ENCODE measurements around the gene MED22.
"Not testable (repeated sequence)": the region's sequence is repeated elsewhere in the genome, so short reads cannot be mapped to it uniquely, and the experiment has no call there.

The MED22 gene

DNA sequence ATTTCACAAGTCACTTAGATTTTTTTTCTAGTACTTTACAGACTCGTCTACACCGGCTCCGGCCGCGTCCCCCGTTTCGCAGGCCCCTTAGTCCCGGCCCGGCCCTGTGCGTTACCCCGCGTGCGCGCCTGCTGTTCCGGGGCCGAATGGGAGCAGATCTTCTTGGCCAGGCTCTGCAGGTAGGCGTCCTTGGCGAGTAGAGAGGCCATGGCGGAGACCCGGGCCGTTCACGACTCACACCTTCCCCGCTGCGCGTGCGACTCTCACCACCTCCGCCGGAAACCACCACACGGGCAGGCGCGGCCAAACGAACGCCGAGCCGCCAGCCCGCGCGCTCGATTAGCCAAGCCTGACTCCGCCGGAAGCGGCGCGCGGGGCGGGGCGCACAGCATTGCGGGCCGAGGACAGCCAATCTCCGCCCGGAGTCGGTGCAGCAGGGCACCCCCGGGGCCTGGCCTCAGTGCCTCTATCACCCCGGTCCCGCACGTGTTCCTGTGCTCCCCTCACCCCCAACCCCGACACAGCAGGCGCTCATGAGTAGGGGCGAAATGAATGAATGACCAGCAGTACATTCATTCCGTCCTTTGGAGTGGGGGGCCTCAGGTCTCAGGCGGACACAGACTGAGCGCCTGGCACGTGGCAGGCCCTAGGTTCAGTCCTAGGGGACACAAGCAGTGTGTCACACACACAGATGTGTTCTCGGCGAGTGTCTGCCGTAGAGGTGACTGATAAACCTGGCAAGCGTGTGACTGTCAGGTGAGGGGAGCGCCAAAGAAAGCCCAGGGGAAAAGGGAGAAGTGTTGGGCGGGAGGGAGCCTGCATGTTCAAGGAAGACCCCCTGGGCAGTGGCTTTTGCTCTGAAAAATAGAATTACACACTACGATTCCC, 11.8 kb downstream of the MED22 start, which contains the start of gene SURF6 (continued):
- TF ChIP-seq, protein P1, sequence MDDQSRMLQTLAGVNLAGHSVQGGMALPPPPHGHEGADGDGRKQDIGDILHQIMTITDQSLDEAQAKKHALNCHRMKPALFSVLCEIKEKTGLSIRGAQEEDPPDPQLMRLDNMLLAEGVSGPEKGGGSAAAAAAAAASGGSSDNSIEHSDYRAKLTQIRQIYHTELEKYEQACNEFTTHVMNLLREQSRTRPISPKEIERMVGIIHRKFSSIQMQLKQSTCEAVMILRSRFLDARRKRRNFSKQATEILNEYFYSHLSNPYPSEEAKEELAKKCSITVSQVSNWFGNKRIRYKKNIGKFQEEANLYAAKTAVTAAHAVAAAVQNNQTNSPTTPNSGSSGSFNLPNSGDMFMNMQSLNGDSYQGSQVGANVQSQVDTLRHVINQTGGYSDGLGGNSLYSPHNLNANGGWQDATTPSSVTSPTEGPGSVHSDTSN (CRISPR knock-in tag; IDR thresholded peaks at IDR 0.05), result no peak; the same call in 1 of the 2 replicates
- TF ChIP-seq ZNF155 (tag by site-specific recombination; IDR thresholded peaks at IDR 0.05) (no peak), WT1 (tag by site-specific recombination; IDR thresholded peaks at IDR 0.05) (no peak; the same call in 1 of the 2 replicates), ZNF747 (tag by site-specific recombination; IDR thresholded peaks at IDR 0.05) (no peak), ZNF16 (tag by site-specific recombination; IDR thresholded peaks at IDR 0.05; ENCODE audit: low read depth) (no peak), ZNF292 (tag by site-specific recombination; IDR thresholded peaks at IDR 0.05; ENCODE audit: borderline replicate concordance, low read depth) (no peak), ZNF112 (tag by site-specific recombination; IDR thresholded peaks at IDR 0.05) (no peak), GFI1B (tag by site-specific recombination; IDR thresholded peaks at IDR 0.05) (no peak), ZNF843 (tag by site-specific recombination; IDR thresholded peaks at IDR 0.05) (peak; percentile 73), ZNF138 (tag by site-specific recombination; IDR thresholded peaks at IDR 0.05; ENCODE audit: borderline replicate concordance) (no peak), ZNF248 (tag by site-specific recombination; IDR thresholded peaks at IDR 0.05) (no peak), KLF16 (tag by site-specific recombination; IDR thresholded peaks at IDR 0.05) (peak; percentile 95), EGR2 (tag by site-specific recombination; IDR thresholded peaks at IDR 0.05; ENCODE audit: low read depth) (peak; percentile 74), ZNF549 (tag by site-specific recombination; IDR thresholded peaks at IDR 0.05) (no peak), ZNF791 (tag by site-specific recombination; IDR thresholded peaks at IDR 0.05) (no peak)
- TF ChIP-seq, protein P2, sequence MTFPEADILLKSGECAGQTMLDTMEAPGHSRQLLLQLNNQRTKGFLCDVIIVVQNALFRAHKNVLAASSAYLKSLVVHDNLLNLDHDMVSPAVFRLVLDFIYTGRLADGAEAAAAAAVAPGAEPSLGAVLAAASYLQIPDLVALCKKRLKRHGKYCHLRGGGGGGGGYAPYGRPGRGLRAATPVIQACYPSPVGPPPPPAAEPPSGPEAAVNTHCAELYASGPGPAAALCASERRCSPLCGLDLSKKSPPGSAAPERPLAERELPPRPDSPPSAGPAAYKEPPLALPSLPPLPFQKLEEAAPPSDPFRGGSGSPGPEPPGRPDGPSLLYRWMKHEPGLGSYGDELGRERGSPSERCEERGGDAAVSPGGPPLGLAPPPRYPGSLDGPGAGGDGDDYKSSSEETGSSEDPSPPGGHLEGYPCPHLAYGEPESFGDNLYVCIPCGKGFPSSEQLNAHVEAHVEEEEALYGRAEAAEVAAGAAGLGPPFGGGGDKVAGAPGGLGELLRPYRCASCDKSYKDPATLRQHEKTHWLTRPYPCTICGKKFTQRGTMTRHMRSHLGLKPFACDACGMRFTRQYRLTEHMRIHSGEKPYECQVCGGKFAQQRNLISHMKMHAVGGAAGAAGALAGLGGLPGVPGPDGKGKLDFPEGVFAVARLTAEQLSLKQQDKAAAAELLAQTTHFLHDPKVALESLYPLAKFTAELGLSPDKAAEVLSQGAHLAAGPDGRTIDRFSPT (tag by site-specific recombination; IDR thresholded peaks at IDR 0.05), result peak; percentile 71; the same call in 1 of the 2 replicates
- TF ChIP-seq, protein P3, sequence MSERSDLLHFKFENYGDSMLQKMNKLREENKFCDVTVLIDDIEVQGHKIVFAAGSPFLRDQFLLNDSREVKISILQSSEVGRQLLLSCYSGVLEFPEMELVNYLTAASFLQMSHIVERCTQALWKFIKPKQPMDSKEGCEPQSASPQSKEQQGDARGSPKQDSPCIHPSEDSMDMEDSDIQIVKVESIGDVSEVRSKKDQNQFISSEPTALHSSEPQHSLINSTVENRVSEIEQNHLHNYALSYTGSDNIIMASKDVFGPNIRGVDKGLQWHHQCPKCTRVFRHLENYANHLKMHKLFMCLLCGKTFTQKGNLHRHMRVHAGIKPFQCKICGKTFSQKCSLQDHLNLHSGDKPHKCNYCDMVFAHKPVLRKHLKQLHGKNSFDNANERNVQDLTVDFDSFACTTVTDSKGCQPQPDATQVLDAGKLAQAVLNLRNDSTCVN (tag by site-specific recombination; optimal IDR thresholded peaks at IDR 0.05), result peak; percentile 99
- TF ChIP-seq, protein P4, sequence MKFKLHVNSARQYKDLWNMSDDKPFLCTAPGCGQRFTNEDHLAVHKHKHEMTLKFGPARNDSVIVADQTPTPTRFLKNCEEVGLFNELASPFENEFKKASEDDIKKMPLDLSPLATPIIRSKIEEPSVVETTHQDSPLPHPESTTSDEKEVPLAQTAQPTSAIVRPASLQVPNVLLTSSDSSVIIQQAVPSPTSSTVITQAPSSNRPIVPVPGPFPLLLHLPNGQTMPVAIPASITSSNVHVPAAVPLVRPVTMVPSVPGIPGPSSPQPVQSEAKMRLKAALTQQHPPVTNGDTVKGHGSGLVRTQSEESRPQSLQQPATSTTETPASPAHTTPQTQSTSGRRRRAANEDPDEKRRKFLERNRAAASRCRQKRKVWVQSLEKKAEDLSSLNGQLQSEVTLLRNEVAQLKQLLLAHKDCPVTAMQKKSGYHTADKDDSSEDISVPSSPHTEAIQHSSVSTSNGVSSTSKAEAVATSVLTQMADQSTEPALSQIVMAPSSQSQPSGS (tag by site-specific recombination; IDR thresholded peaks at IDR 0.05; ENCODE audit: low read depth), result no peak
- TF ChIP-seq, protein P5, sequence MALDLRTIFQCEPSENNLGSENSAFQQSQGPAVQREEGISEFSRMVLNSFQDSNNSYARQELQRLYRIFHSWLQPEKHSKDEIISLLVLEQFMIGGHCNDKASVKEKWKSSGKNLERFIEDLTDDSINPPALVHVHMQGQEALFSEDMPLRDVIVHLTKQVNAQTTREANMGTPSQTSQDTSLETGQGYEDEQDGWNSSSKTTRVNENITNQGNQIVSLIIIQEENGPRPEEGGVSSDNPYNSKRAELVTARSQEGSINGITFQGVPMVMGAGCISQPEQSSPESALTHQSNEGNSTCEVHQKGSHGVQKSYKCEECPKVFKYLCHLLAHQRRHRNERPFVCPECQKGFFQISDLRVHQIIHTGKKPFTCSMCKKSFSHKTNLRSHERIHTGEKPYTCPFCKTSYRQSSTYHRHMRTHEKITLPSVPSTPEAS (tag by site-specific recombination; IDR thresholded peaks at IDR 0.05), result peak; percentile 51; the same call in 1 of the 2 replicates
- TF ChIP-seq, protein P6, sequence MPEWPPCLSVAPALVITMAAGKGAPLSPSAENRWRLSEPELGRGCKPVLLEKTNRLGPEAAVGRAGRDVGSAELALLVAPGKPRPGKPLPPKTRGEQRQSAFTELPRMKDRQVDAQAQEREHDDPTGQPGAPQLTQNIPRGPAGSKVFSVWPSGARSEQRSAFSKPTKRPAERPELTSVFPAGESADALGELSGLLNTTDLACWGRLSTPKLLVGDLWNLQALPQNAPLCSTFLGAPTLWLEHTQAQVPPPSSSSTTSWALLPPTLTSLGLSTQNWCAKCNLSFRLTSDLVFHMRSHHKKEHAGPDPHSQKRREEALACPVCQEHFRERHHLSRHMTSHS (tag by site-specific recombination; IDR thresholded peaks at IDR 0.05), result no peak

DNA sequence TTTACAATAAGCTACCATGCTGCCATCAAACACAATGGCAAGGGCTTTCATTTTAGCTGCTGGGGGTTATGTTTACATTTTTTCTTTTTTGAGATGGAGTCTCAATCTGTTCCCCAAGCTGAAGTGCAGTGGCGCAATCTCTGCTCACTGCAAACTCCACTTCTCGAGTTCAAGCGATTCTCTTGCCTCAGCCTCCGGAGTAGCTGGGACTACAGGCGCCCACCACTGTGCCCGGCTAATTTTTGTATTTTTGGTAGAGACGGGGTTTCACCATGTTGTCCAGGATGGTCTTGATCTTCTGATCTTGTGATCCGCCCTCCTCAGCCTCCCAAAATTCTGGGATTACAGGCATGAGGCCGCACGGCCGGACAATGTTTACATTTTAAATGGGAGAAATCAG, 13.0 kb downstream of the MED22 start:
- CTCF ChIA-PET, result interaction anchor here (0.6 to 8.9 kb wide), 8 partner anchors 21 to 322 kb away, joined by 3 to 159 read pairs (median 4); no protein-coding TSS in a partner anchor
- POLR2A ChIA-PET, result interaction anchor here (0.6 to 2.3 kb wide), 7 partner anchors 9 to 149 kb away, joined by 3 to 18 read pairs (median 6); partner anchors contain the start of genes MED22, RPL7A, STKLD1 and SURF4

More for the DNA sequence above, 13.0 kb downstream of the MED22 start:
- H3K27ac ChIP-seq (ENCODE audit: extremely low read depth, low read depth, low read length); H3K9me3 ChIP-seq (ENCODE audit: control insufficient read depth, insufficient read depth, low read depth, low read length); H3K4me1 ChIP-seq (ENCODE audit: control insufficient read depth, insufficient read depth, low read length): not testable (repeated sequence)
- H3K4me3 ChIP-seq (ENCODE audit: low read depth, low read length), result peak overlapping the region; percentile 74
- peaks cover 4 to 61% of the 10 kb centered on the region in 2 experiments; a peak in 2 of 3 replicates for H3K36me3 ChIP-seq (ENCODE audit: control insufficient read depth in 2 of 2, insufficient read depth in 1 of 2, low read length in 2 of 2)

Measured in HEK293 (cell line).